Brain pericyte (primary cell): ENCODE measurements around the gene CDHR3.

Source experiments
- DNase-seq: peaks from one replicate; pipeline ENCODE4 v3.0.0-alpha.2; 2012; ENCODE audit warnings: low read depth, low spot score

Gene CDHR3

GRCh38 chr7:106065575-106066500 is 102.8 kb downstream of the CDHR3 start:
- no peak for DNase-seq

DNA sequence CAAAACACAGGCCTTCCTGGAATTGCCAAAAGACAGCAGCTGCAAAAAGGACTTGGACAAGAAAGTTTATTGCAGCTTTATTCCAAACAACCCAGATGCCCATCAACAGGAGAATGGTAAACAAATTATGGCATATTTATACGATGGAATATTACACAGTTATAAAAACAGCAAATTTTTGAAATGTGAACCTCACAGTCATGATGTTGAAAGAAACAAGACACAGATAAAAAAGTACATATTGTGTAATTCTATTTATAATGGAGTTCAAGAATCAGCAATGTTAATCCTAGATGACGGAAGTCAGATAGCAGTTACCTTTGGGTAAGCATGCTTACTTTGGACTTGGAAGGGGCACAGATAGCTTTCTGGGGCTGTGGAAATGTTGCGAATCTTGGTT is 104.6 kb downstream of the CDHR3 start:
- no peak for DNase-seq

DNA sequence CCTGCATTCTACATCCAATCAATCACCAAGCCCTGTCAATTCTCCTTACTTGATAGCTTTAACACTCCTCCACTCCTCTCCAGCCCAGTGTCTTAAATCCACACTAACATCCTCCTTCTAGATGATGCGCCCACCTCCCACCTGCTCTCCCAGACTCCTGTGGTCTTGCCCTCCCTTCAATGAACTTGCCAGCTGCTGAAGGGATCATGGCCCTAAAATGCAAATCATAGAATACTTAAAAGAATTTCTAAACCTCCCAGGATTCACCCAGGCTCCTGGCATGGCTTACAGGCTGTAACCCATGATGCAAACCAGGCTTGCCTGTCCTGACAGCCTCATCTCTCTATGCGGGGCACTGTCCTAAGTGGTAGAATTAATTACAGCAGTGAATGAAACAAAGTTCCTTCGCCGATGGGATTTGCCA is 105.5 kb downstream of the CDHR3 start:
- no peak for DNase-seq

GRCh38 chr7:106068986-106069385 is 105.9 kb downstream of the CDHR3 start:
- no peak for DNase-seq

DNA sequence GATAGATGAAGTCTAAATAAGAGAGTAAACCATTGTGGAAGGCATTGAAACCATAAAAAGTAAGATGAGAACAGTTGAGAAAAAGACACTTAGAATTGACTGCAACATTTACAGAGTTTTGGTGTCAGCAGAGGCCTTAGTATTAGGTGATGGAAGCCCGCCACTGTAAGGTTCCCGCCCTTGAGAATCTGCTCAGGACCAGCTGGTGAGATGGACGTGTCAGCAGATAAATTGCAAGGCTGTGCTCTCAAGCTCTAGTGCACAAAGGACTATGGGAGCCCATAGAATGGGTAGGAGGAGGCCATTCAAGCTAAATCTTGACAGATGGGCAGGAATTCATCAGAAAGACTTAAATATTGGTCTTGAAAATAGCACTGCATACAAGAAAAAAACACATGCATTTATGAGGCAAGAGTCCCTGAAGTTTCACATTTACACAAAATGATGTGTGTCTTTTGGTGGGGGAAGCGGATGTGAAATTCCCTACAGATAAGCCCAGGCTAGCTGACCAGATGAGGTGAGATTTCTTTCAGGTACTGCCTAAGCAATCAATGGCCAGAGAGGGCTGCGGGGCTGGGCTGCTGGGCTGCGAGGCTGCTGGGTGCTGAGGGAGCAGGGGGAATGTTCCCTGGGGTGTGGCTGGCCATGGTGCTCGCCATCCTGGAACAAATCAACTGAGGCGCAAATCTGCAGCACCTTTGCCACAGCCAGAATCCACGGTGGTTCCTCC is 106.6 kb downstream of the CDHR3 start:
- no peak for DNase-seq

DNA sequence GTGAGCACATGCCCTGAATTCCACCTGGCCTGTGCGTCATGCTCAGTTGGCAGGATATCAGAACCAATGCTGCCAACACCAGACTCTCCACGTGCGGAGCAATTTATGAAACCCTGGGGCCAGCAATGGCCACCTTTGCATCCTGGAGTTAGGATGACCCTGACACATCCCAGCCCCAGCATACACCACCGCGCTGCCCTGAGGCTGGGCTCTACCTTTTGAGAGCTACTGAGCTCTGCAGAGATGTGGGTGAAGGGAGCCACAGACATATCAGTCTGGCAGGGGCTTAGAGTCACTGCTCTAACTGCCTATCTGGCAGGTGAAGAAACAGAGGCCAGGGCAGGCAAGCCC is 107.1 kb downstream of the CDHR3 start:
- no peak for DNase-seq

DNA sequence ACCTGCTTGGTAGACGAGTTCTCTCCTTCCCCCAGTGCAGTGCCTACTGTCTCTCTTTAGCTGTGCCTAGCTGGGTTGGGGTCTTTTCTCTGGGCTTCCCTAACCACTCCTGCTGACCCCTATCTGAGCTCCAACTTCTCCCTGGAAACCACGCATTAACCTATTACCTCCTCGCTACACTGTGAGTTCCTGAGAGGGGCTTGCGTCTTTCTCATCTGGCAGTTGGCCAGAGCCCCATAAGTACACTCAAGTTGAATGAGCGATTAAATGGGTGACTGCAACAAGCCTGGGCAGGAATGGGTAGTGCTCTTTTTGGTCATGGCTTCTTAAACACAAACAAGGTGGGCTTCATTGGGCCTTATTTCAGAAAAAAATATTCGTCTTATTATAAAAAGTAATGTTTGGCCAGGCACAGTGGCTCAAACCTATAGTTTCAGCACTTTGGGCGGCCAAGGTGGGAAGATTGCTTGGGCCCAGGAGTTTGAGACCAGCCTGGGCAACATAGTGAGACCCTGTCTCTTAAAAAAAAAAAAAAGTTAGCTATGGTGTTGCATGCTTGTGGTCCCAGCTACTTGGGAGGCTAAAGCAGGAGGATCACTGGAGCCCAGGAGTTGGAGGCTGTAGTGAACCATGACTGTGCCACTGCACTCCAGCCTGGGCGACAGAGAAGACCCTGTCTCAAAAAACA is 107.6 kb downstream of the CDHR3 start:
- DNase-seq = no peak

GRCh38 chr7:106071356-106071998 is 108.4 kb downstream of the CDHR3 start:
- no peak for DNase-seq

- DNase-seq = no peak
These were observed 109.1 kb downstream of the CDHR3 start for GRCh38 chr7:106071999-106072714.

GRCh38 chr7:106072715-106073091 is 109.6 kb downstream of the CDHR3 start:
- no peak for DNase-seq

GRCh38 chr7:106073701-106074100 is 110.6 kb downstream of the CDHR3 start:
- DNase-seq = no peak

- no peak for DNase-seq
These were observed 111.2 kb downstream of the CDHR3 start for GRCh38 chr7:106074257-106074656.

DNA sequence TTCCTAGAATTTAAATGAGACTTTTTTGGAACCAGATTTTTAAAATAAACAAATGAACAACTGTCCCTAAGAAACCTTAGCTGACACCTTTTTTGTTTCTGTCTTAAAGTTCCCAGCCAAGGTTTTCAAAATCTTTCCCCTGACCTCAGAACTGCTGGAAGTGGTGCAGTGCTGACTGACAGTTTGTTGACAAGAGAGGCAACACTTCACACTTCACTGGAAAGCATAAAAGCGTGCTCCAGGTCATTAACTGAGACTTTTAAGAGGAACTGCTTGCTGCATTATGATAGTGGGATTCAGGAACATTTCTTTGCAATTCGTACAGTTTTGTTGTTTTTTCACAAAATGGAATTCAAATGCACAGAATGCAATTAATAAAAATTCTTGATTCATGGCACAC is 112.9 kb downstream of the CDHR3 start:
- no peak for DNase-seq

DNA sequence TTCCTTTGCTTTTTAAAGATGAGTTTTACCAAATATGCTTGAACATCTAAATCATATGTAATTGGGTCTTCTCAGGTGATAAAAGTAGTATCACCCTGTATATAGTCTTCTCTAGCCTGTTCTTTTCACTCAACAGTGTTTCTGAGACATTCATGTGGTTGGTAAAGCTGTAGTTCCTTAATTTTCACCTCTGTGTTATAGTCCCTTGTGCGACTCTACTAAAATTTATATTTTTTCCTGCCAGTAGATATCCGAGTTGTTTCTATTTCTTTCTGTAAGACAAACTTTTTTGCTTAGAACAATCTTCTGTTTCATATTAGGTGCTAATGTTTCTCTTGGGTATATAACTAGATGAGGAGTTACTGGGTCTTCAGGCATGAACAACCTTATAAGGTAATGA is 113.5 kb downstream of the CDHR3 start:
- DNase-seq = no peak

DNA sequence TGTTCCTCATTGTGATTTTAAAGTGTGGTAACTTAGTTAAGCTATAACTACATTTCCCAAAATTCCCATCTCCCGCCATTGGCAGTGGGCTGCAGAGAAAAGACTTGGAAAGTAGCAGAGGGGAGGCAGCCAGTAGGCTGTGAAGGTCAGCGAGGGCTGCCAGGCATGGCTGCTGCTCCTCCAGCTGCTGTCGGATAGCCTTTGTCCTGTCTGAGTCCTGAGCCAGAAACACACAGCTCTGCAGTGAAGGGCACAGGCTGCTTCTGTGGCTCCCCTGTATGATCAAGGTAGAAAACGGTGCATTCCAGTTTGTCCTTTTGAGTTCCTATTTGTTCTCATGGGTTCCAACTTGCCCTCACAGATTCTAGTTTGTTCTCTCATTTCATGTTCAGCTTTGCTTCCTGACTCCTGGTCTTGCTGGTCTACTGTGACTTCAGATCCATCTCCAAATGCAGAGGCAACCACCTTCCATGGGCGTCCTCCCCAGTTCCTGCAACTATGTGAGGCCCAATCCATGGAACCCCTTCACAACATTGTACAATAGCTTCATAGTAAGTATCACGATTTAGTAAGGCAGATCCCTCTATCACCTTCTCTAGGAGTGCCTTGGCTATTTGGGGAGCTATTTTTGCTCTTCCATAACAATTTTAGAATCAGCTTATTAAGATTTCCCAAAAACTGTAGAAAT is 117.4 kb downstream of the CDHR3 start:
- DNase-seq = no peak

GRCh38 chr7:106082087-106082854 is 119.2 kb downstream of the CDHR3 start:
- DNase-seq = no peak
